Smooth muscle cell (in vitro differentiated cells): ENCODE results near the gene PLA2G2D. TPM values are rescaled to one million over a fixed set of nuclear protein-coding genes. Genes with fewer than 3 reads are reported as not detected.

Source experiments
- DNase-seq: peaks from one replicate; lab custom pipeline; 2025; ENCODE audit not compliant: unreplicated experiment; lab: John Stamatoyannopoulos, UW
- H2AFZ ChIP-seq: fragments of 200-600 bp; sonication (generic); 2 replicates; pipeline ENCODE4 v1.6.0; 2016; ENCODE audit warnings: antibody characterized with exemption, low read depth, mild to moderate bottlenecking
- H3F3A ChIP-seq: fragments of 200-600 bp; sonication (generic); 2 replicates; pipeline ENCODE4 v1.6.0; 2017; ENCODE audit warnings: antibody characterized with exemption, low read depth
- H3K27ac ChIP-seq: fragments of 200-600 bp; sonication (generic); 2 replicates; pipeline ENCODE4 v1.5.1; 2016; ENCODE audit warnings: low read depth, mild to moderate bottlenecking
- H3K27me3 ChIP-seq: fragments of 200-600 bp; sonication (generic); 2 replicates; pipeline ENCODE4 v1.6.1; 2016; ENCODE audit warnings: low read depth, mild to moderate bottlenecking
- H3K36me3 ChIP-seq: fragments of 200-600 bp; sonication (generic); 2 replicates; pipeline ENCODE4 v1.5.1; 2016; ENCODE audit warnings: low read depth
- H3K4me1 ChIP-seq: fragments of 200-600 bp; sonication (generic); 2 replicates; pipeline ENCODE4 v1.5.1; 2016; ENCODE audit warnings: low read depth
- H3K4me2 ChIP-seq: fragments of 200-600 bp; sonication (generic); 2 replicates; pipeline ENCODE4 v1.6.0; 2016; ENCODE audit warnings: mild to moderate bottlenecking
- H3K4me3 ChIP-seq: fragments of 200-600 bp; sonication (generic); 2 replicates; pipeline ENCODE4 v1.5.1; 2016; ENCODE audit warnings: mild to moderate bottlenecking
- H3K79me2 ChIP-seq: fragments of 200-600 bp; sonication (generic); 2 replicates; pipeline ENCODE4 v1.6.0; 2016; ENCODE audit warnings: low read depth, mild to moderate bottlenecking
- H3K9ac ChIP-seq: fragments of 200-600 bp; sonication (generic); 2 replicates; pipeline ENCODE4 v1.6.0; 2016; ENCODE audit warnings: low read depth
- H3K9me3 ChIP-seq: fragments of 200-600 bp; sonication (generic); replicated peaks from 2 replicates; pipeline ENCODE4 v1.5.1; 2016; ENCODE audit warnings: low read depth
- H4K20me1 ChIP-seq: fragments of 200-600 bp; sonication (generic); 2 replicates; pipeline ENCODE4 v1.6.0; 2016; ENCODE audit warnings: low read depth
- CTCF ChIP-seq: fragments of 200-600 bp; sonication (generic); IDR thresholded peaks from 2 replicates; pipeline ENCODE4 v1.5.1; 2017; ENCODE audit warnings: borderline replicate concordance, mild to moderate bottlenecking, antibody characterized with exemption; ENCODE audit not compliant: insufficient read depth, poor library complexity, severe bottlenecking
- WGBS: methylation state at CpG from one replicate; pipeline ENCODE4 v1.1.7; 2016; ENCODE audit warnings: low lambda C conversion rate; 5-methylcytosine and 5-hydroxymethylcytosine counted together
- polyA plus RNA-seq: library from polyadenylated mRNA; unstranded; fragments of >200 nt; fragmentation: Nextera tagmentation; extraction: Ambion mirVana; gene quantifications from 2 replicates; pipeline ENCODE4 v1.2.1, GENCODE V29; 2016
- total RNA-seq: library from RNA; depleted of rRNA; stranded (reverse); fragments of >200 nt; gene quantifications from 2 replicates; pipeline ENCODE4 v1.2.3, GENCODE V29; 2014

The PLA2G2D gene
- total and polyA plus RNA-seq, 2 experiments from 2014 or later = not detected

GRCh38 chr1:20087668-20088067 lies 31.7 kb downstream of the PLA2G2D start:
- Histone ChIP-seq H3K4me2 (no peak overlapping the region), H3K79me2 (no peaks in the 10 kb centered on the region), H3K27ac (no peak overlapping the region), H3K9me3 (no peaks in the 10 kb centered on the region), H3K36me3 (no peaks in the 10 kb centered on the region), H3K4me3 (no peak overlapping the region), H4K20me1 (no peaks in the 10 kb centered on the region), H2AFZ (no peak overlapping the region), H3K9ac (no peak overlapping the region), H3F3A (no peaks in the 10 kb centered on the region), H3K4me1 (no peaks in the 10 kb centered on the region), H3K27me3 (peaks cover 4% of the 10 kb centered on the region)
- WGBS = 90% methylated on average over 4 of the region's 4 CpGs
- no peak for TF ChIP-seq CTCF
- DNase-seq = no peak

GRCh38 chr1:20086800-20087199 lies 32.5 kb downstream of the PLA2G2D start:
- H3F3A ChIP-seq = no peaks in the 10 kb centered on the region
- H3K27me3 ChIP-seq = no peaks in the 10 kb centered on the region
- H3K4me1 ChIP-seq = no peaks in the 10 kb centered on the region
- H3K36me3 ChIP-seq = no peaks in the 10 kb centered on the region
- no peak overlapping the region for H3K27ac ChIP-seq
- H4K20me1 ChIP-seq = no peaks in the 10 kb centered on the region
- H3K4me2 ChIP-seq = no peak overlapping the region
- H3K9me3 ChIP-seq = no peaks in the 10 kb centered on the region
- no peak for TF ChIP-seq CTCF
- H3K9ac ChIP-seq = no peak overlapping the region
- no peak for DNase-seq
- H2AFZ ChIP-seq = no peak overlapping the region
- H3K79me2 ChIP-seq = no peaks in the 10 kb centered on the region
- no peak overlapping the region for H3K4me3 ChIP-seq
- WGBS = 100% methylated on average over 1 of the region's 1 CpG

- TF ChIP-seq CTCF = no peak
- Histone ChIP-seq H3K4me1 (no peaks in the 10 kb centered on the region), H3K36me3 (no peaks in the 10 kb centered on the region), H3K9ac (no peak overlapping the region), H3K79me2 (no peaks in the 10 kb centered on the region), H3F3A (no peaks in the 10 kb centered on the region), H3K27ac (no peak overlapping the region), H4K20me1 (no peaks in the 10 kb centered on the region), H3K9me3 (no peaks in the 10 kb centered on the region), H3K4me2 (no peak overlapping the region), H2AFZ (no peak overlapping the region), H3K4me3 (no peak overlapping the region), H3K27me3 (no peaks in the 10 kb centered on the region)
- no peak for DNase-seq
- 94% methylated on average over 10 of the region's 10 CpGs for WGBS
Observed at GRCh38 chr1:20083178-20083944, 36.0 kb downstream of the PLA2G2D start.

GRCh38 chr1:20082772-20083171 lies 36.6 kb downstream of the PLA2G2D start:
- Histone ChIP-seq H3K4me2 (no peak overlapping the region), H3K4me1 (no peaks in the 10 kb centered on the region), H3K4me3 (no peak overlapping the region), H4K20me1 (no peaks in the 10 kb centered on the region), H3F3A (no peaks in the 10 kb centered on the region), H3K27me3 (no peaks in the 10 kb centered on the region), H3K36me3 (no peaks in the 10 kb centered on the region), H3K9ac (no peak overlapping the region), H2AFZ (no peak overlapping the region), H3K27ac (no peak overlapping the region), H3K79me2 (no peaks in the 10 kb centered on the region), H3K9me3 (no peaks in the 10 kb centered on the region)
- TF ChIP-seq CTCF = no peak
- no peak for DNase-seq
- 92% methylated on average over 2 of the region's 2 CpGs for WGBS
